Measurements from ENCODE around the gene DLD.

- TF ChIP-seq POLR2AphosphoS5 (IDR thresholded peaks at IDR 0.05) (no peak), POLR2A (IDR thresholded peaks at IDR 0.05) (no peak)
Observed at GRCh38 chr7:107968449-107968848, 77.5 kb downstream of the DLD start.
